Choroid plexus epithelial cell (primary cell): ENCODE measurements around the gene DCN.

Experiments
- DNase-seq: peaks from one replicate; pipeline ENCODE4 v3.0.0-alpha.2; 2010; ENCODE audit warnings: low read depth
- H3K4me3 ChIP-seq: 2 replicates; pipeline ENCODE4 v1.5.1; 2011; ENCODE audit warnings: low read depth, mild to moderate bottlenecking, control low read depth, low read length, moderate library complexity
- TF ChIP-seq, protein P1 (sequence below): conservative IDR thresholded peaks from 2 replicates; pipeline ENCODE4 v1.5.1; 2011; ENCODE audit warnings: low read depth, mild to moderate bottlenecking, control low read depth, inconsistent platforms, low read length, moderate library complexity

Gene DCN

GRCh38 chr12:91098941-91099340 is 83.7 kb downstream of the DCN start:
- TF ChIP-seq, protein P1, sequence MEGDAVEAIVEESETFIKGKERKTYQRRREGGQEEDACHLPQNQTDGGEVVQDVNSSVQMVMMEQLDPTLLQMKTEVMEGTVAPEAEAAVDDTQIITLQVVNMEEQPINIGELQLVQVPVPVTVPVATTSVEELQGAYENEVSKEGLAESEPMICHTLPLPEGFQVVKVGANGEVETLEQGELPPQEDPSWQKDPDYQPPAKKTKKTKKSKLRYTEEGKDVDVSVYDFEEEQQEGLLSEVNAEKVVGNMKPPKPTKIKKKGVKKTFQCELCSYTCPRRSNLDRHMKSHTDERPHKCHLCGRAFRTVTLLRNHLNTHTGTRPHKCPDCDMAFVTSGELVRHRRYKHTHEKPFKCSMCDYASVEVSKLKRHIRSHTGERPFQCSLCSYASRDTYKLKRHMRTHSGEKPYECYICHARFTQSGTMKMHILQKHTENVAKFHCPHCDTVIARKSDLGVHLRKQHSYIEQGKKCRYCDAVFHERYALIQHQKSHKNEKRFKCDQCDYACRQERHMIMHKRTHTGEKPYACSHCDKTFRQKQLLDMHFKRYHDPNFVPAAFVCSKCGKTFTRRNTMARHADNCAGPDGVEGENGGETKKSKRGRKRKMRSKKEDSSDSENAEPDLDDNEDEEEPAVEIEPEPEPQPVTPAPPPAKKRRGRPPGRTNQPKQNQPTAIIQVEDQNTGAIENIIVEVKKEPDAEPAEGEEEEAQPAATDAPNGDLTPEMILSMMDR = no peak
- H3K4me3 ChIP-seq = no peak overlapping the region
- DNase-seq = peak; percentile 97

- H3K4me3 ChIP-seq = no peak overlapping the region
- DNase-seq = peak; percentile 30
- TF ChIP-seq, protein P1 = no peak
Measured at GRCh38 chr12:91098461-91098860, 84.2 kb downstream of the DCN start.

DNA sequence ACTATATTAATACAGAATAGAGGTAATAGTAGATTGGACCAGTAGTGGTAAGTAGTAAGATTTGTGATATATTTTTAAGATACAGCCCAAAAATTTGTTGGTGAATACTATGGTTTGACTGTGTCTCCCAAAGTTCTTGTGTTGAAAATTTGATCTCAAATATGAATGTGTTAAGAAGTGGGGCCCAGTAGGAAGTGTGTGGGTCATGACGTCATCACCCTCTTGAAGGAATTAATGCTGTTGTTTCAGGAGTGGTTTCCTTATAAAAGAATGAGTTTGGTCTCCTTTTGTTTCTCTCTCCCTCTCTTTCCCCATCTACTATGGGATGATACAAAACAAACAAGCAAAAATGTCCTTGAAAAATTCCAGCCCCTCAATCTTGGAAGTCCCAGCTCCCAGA is 87.7 kb downstream of the DCN start:
- TF ChIP-seq, protein P1 = no peak
- no peak for DNase-seq
- H3K4me3 ChIP-seq = no peak overlapping the region

GRCh38 chr12:91094032-91094662 is 88.5 kb downstream of the DCN start:
- peak; percentile 49 for DNase-seq
- TF ChIP-seq, protein P1 = no peak
- H3K4me3 ChIP-seq = no peak overlapping the region

GRCh38 chr12:91093341-91093740 is 89.3 kb downstream of the DCN start:
- no peak overlapping the region for H3K4me3 ChIP-seq
- TF ChIP-seq, protein P1 = no peak
- DNase-seq = no peak

DNA sequence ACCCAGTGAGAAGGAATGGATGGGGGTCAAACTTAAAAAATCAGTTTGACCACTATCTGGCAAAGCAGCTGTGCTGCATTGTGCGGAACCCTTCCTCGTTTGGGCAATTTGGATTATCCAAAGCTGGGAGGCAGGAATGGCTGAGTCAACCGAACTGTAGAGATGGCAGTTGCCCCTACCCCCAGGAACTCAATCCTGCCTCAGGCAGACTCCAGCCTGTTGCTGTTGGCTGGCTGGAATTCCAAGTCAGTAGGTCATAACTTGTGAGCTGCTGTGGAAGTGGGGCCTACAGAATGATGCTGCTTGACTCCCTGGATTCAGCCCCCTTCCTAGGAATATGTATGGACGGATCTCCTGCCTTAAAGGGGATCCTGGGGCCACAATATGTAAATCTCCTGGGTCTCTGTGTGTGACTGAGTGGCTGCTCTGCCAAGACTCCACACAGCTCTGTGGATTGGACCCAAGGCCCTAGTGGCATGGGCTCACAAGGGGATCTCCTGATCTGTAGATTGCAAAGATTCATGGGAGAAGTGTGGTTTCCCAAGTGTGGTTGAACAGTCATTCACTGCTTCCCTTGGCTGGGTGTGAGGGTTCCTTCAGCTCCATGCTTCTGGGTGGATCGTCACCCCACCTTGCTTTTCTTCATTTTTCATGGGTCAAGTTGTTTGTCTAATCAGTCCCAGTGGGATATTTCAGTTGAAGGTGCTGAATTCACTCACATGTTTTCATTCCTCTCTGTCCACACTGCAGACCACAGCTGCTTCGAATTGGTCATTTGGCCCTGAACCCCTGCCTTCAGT is 90.5 kb downstream of the DCN start:
- DNase-seq = peak; percentile 71
- TF ChIP-seq, protein P1 = no peak
- H3K4me3 ChIP-seq = no peak overlapping the region
